H1 (cell line): ENCODE data around the gene SRP14. TPM values are rescaled to one million over a fixed set of nuclear protein-coding genes. Genes with fewer than 3 reads are reported as not detected.

Source experiments
- CTCF ChIA-PET: fragments of 300-600 bp; sonication (Branson Sonifier 250); formaldehyde crosslinking; loops from one replicate; lab custom pipeline; 2021; ENCODE audit not compliant: partially characterized antibody; lab: Charles Lee
- POLR2A ChIA-PET: fragments of 300-600 bp; sonication (Branson Sonifier 250); formaldehyde crosslinking; loops from one replicate; lab custom pipeline; 2021; ENCODE audit warnings: inconsistent platforms; ENCODE audit not compliant: partially characterized antibody; lab: Charles Lee
- DNase-seq, 2 experiments: peaks; one replicate each; pipeline versions ENCODE4 v3.0.0 to v3.0.0-alpha.2; 2010 to 2022; ENCODE audit warnings: low spot score in 2 of 2, low read depth in 1 of 2, mixed read lengths in 1 of 2
- FAIRE-seq: peaks from 2 replicates; lab custom pipeline; 2011; peaks lifted over from hg19 to GRCh38; lab: Jason Lieb, UNC
- H2AFZ ChIP-seq: 2 replicates; pipeline ENCODE4 v1.8.1; 2012; ENCODE audit warnings: low read length, inconsistent platforms
- H2AK5ac ChIP-seq: 2 replicates; pipeline ENCODE4 v1.6.1; 2013; ENCODE audit warnings: low read depth, low read length
- H2BK120ac ChIP-seq: replicated peaks from 2 replicates; pipeline ENCODE3; 2013; ENCODE audit warnings: low read depth, low read length, inconsistent platforms
- H2BK12ac ChIP-seq: 2 replicates; pipeline ENCODE4 v1.6.1; 2013; ENCODE audit warnings: low read depth, low read length
- H2BK15ac ChIP-seq: 2 replicates; pipeline ENCODE4 v1.6.1; 2013; ENCODE audit warnings: low read length
- H2BK20ac ChIP-seq: 2 replicates; pipeline ENCODE4 v1.6.1; 2013; ENCODE audit warnings: low read length
- H2BK5ac ChIP-seq: 2 replicates; pipeline ENCODE4 v1.6.1; 2013; ENCODE audit warnings: low read depth, low read length
- H3K14ac ChIP-seq: 2 replicates; pipeline ENCODE4 v1.6.1; 2013; ENCODE audit warnings: inconsistent platforms; ENCODE audit not compliant: insufficient read length
- H3K18ac ChIP-seq: 2 replicates; pipeline ENCODE4 v1.6.1; 2013; ENCODE audit warnings: low read length; ENCODE audit errors: extremely low read depth
- H3K23ac ChIP-seq: 2 replicates; pipeline ENCODE4 v1.6.1; 2013; ENCODE audit warnings: inconsistent platforms; ENCODE audit not compliant: insufficient read length
- H3K23me2 ChIP-seq: 2 replicates; pipeline ENCODE4 v1.6.1; 2013; ENCODE audit warnings: low read depth, low read length
- H3K27ac ChIP-seq: 2 replicates; pipeline ENCODE4 v1.6.1; 2011; ENCODE audit warnings: low read depth, low read length, inconsistent platforms
- H3K27me3 ChIP-seq, 4 experiments: replicated peaks in 1 of 4; 1 replicate in 1 of 4; 2 replicates in 3 of 4; pipeline versions ENCODE4 v1.6.1 to v1.8.1; 2011 to 2013; ENCODE audit warnings: low read length in 3 of 4, mild to moderate bottlenecking in 3 of 4, inconsistent platforms in 2 of 4, mixed read lengths in 2 of 4, moderate library complexity in 1 of 4; ENCODE audit not compliant: control insufficient read depth in 3 of 4, insufficient read depth in 3 of 4; ENCODE audit errors: extremely low read depth in 1 of 4
- H3K36me3 ChIP-seq, 4 experiments: 2 replicates each; pipeline versions ENCODE4 v1.6.1 to v1.8.1; 2011 to 2013; ENCODE audit warnings: mild to moderate bottlenecking in 4 of 4, low read length in 3 of 4, moderate library complexity in 2 of 4, control low read depth in 1 of 4, inconsistent platforms in 1 of 4; ENCODE audit not compliant: insufficient read depth in 4 of 4, control insufficient read depth in 2 of 4
- H3K4ac ChIP-seq: replicated peaks from 2 replicates; pipeline ENCODE3; 2013; ENCODE audit warnings: low read length, low read depth, mixed read lengths, inconsistent platforms; ENCODE audit not compliant: insufficient read length
- H3K4me1 ChIP-seq, 4 experiments: replicated peaks in 1 of 4; 1 replicate in 1 of 4; 2 replicates in 3 of 4; pipeline versions ENCODE4 v1.6.1 to v1.8.1; 2011 to 2013; ENCODE audit warnings: low read length in 3 of 4, inconsistent platforms in 2 of 4, mixed read lengths in 1 of 4; ENCODE audit not compliant: insufficient read depth in 4 of 4, control insufficient read depth in 3 of 4
- H3K4me2 ChIP-seq, 2 experiments: 2 replicates each; pipeline versions ENCODE4 v1.6.1 to v1.8.1; 2011 to 2013; ENCODE audit warnings: low read depth in 2 of 2, low read length in 2 of 2, control low read depth in 1 of 2, inconsistent platforms in 1 of 2, mild to moderate bottlenecking in 1 of 2; ENCODE audit not compliant: insufficient read depth in 1 of 2
- H3K4me3 ChIP-seq, 4 experiments: fragments of 200-600, 300-600 bp in 1 of 4; sonication (generic), shearing (Covaris generic), sonication (Bioruptor Twin) in 1 of 4; 2 replicates each; pipeline versions ENCODE4 v1.5.1 to v1.8.1; 2011 to 2016; ENCODE audit warnings: low read length in 4 of 4, low read depth in 3 of 4, control low read depth in 2 of 4, inconsistent platforms in 2 of 4, mild to moderate bottlenecking in 2 of 4, mixed read lengths in 1 of 4, moderate library complexity in 1 of 4; ENCODE audit not compliant: insufficient read depth in 2 of 4; ENCODE audit errors: extremely low read depth in 1 of 4
- H3K56ac ChIP-seq: replicated peaks from 2 replicates; pipeline ENCODE3; 2013; ENCODE audit warnings: low read depth, mild to moderate bottlenecking, mixed read lengths, low read length, inconsistent platforms; ENCODE audit not compliant: insufficient read length
- H3K79me1 ChIP-seq: 2 replicates; pipeline ENCODE4 v1.6.1; 2013; ENCODE audit warnings: low read depth, low read length, control low read depth
- H3K79me2 ChIP-seq, 2 experiments: 2 replicates each; pipeline versions ENCODE4 v1.6.1 to v1.8.1; 2012 to 2013; ENCODE audit warnings: low read length in 2 of 2, mild to moderate bottlenecking in 2 of 2, inconsistent platforms in 1 of 2; ENCODE audit not compliant: insufficient read depth in 2 of 2, control insufficient read depth in 1 of 2
- H3K9ac ChIP-seq, 4 experiments: replicated peaks in 1 of 4; 1 replicate in 1 of 4; 2 replicates in 3 of 4; pipeline versions ENCODE4 v1.6.1 to v1.8.1; 2011 to 2013; ENCODE audit warnings: low read depth in 3 of 4, low read length in 3 of 4, control low read depth in 2 of 4, mild to moderate bottlenecking in 2 of 4, moderate library complexity in 2 of 4, inconsistent platforms in 1 of 4; ENCODE audit errors: extremely low read depth in 1 of 4
- H3K9me3 ChIP-seq, 2 experiments: 2 replicates each; pipeline versions ENCODE4 v1.6.1 to v1.8.1; 2012 to 2013; ENCODE audit warnings: mild to moderate bottlenecking in 2 of 2, moderate library complexity in 2 of 2, control low read depth in 1 of 2, inconsistent platforms in 1 of 2, low read depth in 1 of 2, low read length in 1 of 2, mixed read lengths in 1 of 2; ENCODE audit not compliant: insufficient read depth in 2 of 2
- H4K20me1 ChIP-seq, 2 experiments: replicated peaks in 1 of 2; 2 replicates each; pipeline versions ENCODE3 to v1.8.1; 2011 to 2013; ENCODE audit warnings: inconsistent platforms in 2 of 2, low read length in 2 of 2, mild to moderate bottlenecking in 1 of 2; ENCODE audit not compliant: insufficient read depth in 2 of 2, control insufficient read depth in 1 of 2
- H4K5ac ChIP-seq: 2 replicates; pipeline ENCODE4 v1.6.1; 2013; ENCODE audit warnings: low read length, low read depth, mixed read lengths, inconsistent platforms; ENCODE audit not compliant: insufficient read length
- H4K8ac ChIP-seq: 2 replicates; pipeline ENCODE4 v1.8.0; 2013; ENCODE audit warnings: mild to moderate bottlenecking, moderate library complexity, low read length, inconsistent platforms; ENCODE audit not compliant: insufficient read depth; ENCODE audit errors: extremely low read depth
- H4K91ac ChIP-seq: replicated peaks from 2 replicates; pipeline ENCODE3; 2013; ENCODE audit warnings: low read length, mixed read lengths, inconsistent platforms; ENCODE audit not compliant: insufficient read length
- ASH2L ChIP-seq: fragments of 200-600, 300-600 bp; sonication (generic); IDR thresholded peaks from one replicate; pipeline ENCODE4 v1.7.1; 2017; ENCODE audit warnings: low read length
- CTCF ChIP-seq, 3 experiments: IDR thresholded peaks; 1 replicate in 2 of 3; 2 replicates in 1 of 3; pipeline versions ENCODE4 v1.5.1 to v1.6.1; 2011; ENCODE audit warnings: low read length in 3 of 3, mild to moderate bottlenecking in 3 of 3, inconsistent platforms in 2 of 3, low read depth in 1 of 3, moderate library complexity in 1 of 3; ENCODE audit not compliant: insufficient read depth in 1 of 3; ENCODE audit errors: control extremely low read depth in 1 of 3
- EZH2 ChIP-seq: fragments of 200-600 bp; sonication (generic); IDR thresholded peaks from 2 replicates; pipeline ENCODE4 v1.7.1; 2012; ENCODE audit warnings: low read depth, mild to moderate bottlenecking, moderate library complexity, low read length, inconsistent platforms; ENCODE audit not compliant: severe bottlenecking
- KDM1A ChIP-seq: fragments of 200-600, 300-600 bp; sonication (generic); IDR thresholded peaks from 2 replicates; pipeline ENCODE4 v1.7.1; 2016; ENCODE audit warnings: mild to moderate bottlenecking, low read length, borderline replicate concordance
- RAD21 ChIP-seq, 2 experiments: IDR thresholded peaks in 1 of 2; conservative IDR thresholded peaks in 1 of 2; 2 replicates each; pipeline ENCODE4 v1.6.1; 2011; ENCODE audit warnings: low read depth in 2 of 2, low read length in 2 of 2, improper control_type of control experiment in 1 of 2, inconsistent platforms in 1 of 2, mild to moderate bottlenecking in 1 of 2, moderate library complexity in 1 of 2
- SIX5 ChIP-seq: IDR thresholded peaks from 2 replicates; pipeline ENCODE4 v1.6.1; 2011; ENCODE audit warnings: mild to moderate bottlenecking, low read depth, low read length
- WGBS, 2 experiments: shearing (Covaris generic) in 1 of 2; methylation state at CpG; one replicate each; pipeline versions ENCODE4 v1.1.6 to v1.1.7; 2013 to 2015; ENCODE audit warnings: low lambda C conversion rate in 2 of 2, mixed read lengths in 2 of 2, inconsistent platforms in 1 of 2, low coverage in 1 of 2, missing lambda C conversion rate in 1 of 2; ENCODE audit not compliant: insufficient replicate concordance in 2 of 2, insufficient coverage in 1 of 2, insufficient read length in 1 of 2; ENCODE audit errors: extremely low coverage in 1 of 2, missing lambda C conversion rate in 1 of 2; 5-methylcytosine and 5-hydroxymethylcytosine counted together
- polyA plus RNA-seq, 7 experiments: library from polyadenylated mRNA; depleted of rRNA in 3 of 7; stranded (reverse) in 5 of 7; unstranded in 2 of 7; fragments of >200 nt in 5 of 7; fragments of 200-250 nt in 2 of 7; gene quantifications; 1 replicate in 5 of 7; 2 replicates in 1 of 7; 4 replicates in 1 of 7; pipeline versions ENCODE4 v1.2.1 to v1.2.3, GENCODE V29; 2011 to 2013; ENCODE audit warnings: missing spikeins in 2 of 7, mixed read lengths in 2 of 7
- total RNA-seq: library from RNA; stranded (reverse); fragmentation: NEBNext Ultra II Directional; extraction: Animal tissue kit (Norgen Biotek cat#: 25700); gene quantifications from 2 replicates; pipeline ENCODE4 v1.2.1, GENCODE V29; 2021

SRP14 gene
- total and polyA plus RNA-seq, 2 of the 8 experiments (the other 6 are each of a cell fraction or from before 2014, with no cell fraction given): 186 to 223 TPM

- Histone ChIP-seq H3K9me3 (no peaks in the 10 kb centered on the region), H3K9ac (no peak overlapping the region), H3K4ac (no peak overlapping the region), H3K23ac (no peak overlapping the region), H4K8ac (no peak overlapping the region), H2BK5ac (no peak overlapping the region), H3K4me3 (no peak overlapping the region), H3K27ac (no peak overlapping the region), H2AFZ (no peak overlapping the region), H3K36me3 (no peaks in the 10 kb centered on the region), H2BK20ac (no peak overlapping the region), H3K27me3 (0 out of 7 replicates have a peak, but pooled peaks cover 0 to 2% (median 0%) of the 10 kb centered on the region in 4 experiments), H3K14ac (no peak overlapping the region), H4K20me1 (no peaks in the 10 kb centered on the region), H2BK15ac (0 out of 2 replicates have a peak overlapping the region, but pooled peaks have one; percentile 50), H4K91ac (no peak overlapping the region), H3K4me2 (no peak overlapping the region), H2BK120ac (no peak overlapping the region), H3K18ac (no peak overlapping the region), H3K4me1 (peaks cover 0 to 9% (median 0%) of the 10 kb centered on the region in 4 experiments; a peak in 3 of 7 replicates), H3K56ac (no peak overlapping the region), H3K79me2 (no peaks in the 10 kb centered on the region), H2BK12ac (no peak overlapping the region), H3K79me1 (no peaks in the 10 kb centered on the region), H3K23me2 (no peaks in the 10 kb centered on the region; the same call in 1 of the 2 replicates), H4K5ac (no peak overlapping the region), H2AK5ac (no peak overlapping the region)
- 84% methylated on average over 11 of the region's 11 CpGs; no CpG with 5 or more reads in 1 of the 2 experiments for whole genome bisulfite sequencing, 2 experiments
- no peak for TF ChIP-seq EZH2
- TF ChIP-seq SIX5: no peak
- TF ChIP-seq KDM1A: no peak
- peak in 2 of 3 experiments; percentile 46 to 54; a peak in 3 of 4 replicates for TF ChIP-seq CTCF (IDR thresholded peaks at IDR 0.05; ENCODE audit: control extremely low read depth in 1 of 3, insufficient read depth in 1 of 3, low read depth in 1 of 3, low read length in 3 of 3)
- no peak for TF ChIP-seq ASH2L
- peak in 1 of 2 experiments; percentile 35; a peak in 2 of 4 replicates for TF ChIP-seq RAD21 (IDR thresholded peaks at IDR 0.05 in 1 of 2, conservative IDR thresholded peaks at IDR 0.05 in 1 of 2; ENCODE audit: low read depth in 2 of 2, low read length in 2 of 2)
- FAIRE-seq (no peak), DNase-seq (no peak)
- CTCF ChIA-PET: interaction anchor here (0.7 to 5.5 kb wide), 30 partner anchors 8 to 214 kb away, joined by 3 to 65 read pairs (median 4); no protein-coding TSS in a partner anchor
- POLR2A ChIA-PET: interaction anchor here (0.9 to 4.0 kb wide), 9 partner anchors 10 to 54 kb away, joined by 3 to 15 read pairs (median 4); no protein-coding TSS in a partner anchor
Measured at GRCh38 chr15:40059821-40060220, 20.8 kb upstream of the SRP14 start.
